Measurements from ENCODE around the gene MOB2. TPM values are rescaled to one million over a fixed set of nuclear protein-coding genes. Genes with fewer than 3 reads are reported as not detected.

MOB2 gene
- polyA plus RNA-seq, 6 donors from 2014 or later, result 29.7 to 50.8 (median 33.2) TPM

DNA sequence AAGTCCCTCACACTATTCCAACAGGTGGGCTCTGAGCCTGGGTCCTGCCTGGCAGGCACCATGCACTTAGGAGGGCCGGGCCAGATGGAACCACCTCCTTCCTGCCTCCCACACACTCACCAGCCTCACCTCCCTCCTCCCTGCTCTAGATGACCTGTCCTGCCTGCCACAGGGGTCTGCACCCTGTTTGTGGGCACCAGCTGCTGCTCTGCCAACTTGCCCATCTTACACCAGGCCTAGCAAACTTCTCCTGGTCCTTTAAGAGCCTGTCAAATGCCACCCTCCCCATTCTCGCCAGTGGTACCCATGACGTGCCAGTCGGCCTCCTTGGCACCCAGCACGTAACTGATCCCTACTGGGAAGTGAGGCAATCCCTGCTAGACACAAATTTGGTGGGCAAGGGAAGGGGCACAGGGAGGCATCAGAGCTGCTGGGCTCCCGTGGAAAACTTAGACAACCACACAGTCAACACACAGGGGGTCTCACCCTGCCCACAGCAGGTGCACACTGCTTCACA, 3.1 kb downstream of the MOB2 start:
- Mint-ChIP-seq H3K4me1 (peaks cover 20 to 34% (median 23%) of the 10 kb centered on the region in 3 donors), H3K27ac (peak overlapping the region in 1 of 6 donors; percentile 28)

DNA sequence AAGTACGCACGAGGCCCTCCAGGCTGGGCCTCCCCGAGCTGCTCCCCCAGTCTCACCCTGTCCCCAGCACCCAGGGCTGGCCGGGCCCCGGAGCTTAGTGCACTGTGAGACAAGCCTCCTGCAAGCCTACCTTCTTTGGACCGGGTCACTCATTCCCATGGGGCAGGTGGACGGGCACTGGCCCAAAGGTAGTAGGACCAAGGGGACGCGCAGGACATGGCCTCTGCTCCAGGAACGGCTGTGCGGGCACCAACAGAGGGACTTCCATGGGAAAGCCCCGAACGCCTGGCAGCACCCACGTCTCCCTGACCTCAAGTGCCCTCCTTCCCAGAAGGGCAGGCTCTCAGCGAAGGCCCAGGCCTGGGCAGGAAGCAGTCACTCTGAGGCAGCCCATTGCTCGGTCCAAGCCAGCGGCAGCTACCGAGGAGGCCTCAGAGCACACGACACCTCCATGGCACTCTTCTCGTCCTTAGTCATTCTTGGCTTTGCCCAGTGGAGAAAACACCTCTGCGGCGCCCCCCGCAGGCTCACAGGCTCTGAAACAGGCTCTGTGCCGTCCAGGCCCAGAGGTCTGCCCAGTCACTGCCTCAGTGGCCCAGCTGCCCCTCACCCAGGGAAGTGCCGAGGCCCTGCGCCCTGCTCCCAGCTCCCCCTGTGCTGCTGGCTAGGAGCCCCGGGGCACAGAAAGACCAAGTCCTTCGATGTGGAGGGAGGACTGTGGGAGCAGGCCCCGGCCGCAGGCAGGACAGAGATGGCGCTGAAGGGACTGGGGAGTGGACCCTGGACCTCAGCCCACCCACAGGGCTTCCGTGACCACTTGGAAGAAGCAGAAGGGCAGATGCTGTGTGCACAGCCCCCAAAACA, 3.8 kb downstream of the MOB2 start:
- Mint-ChIP-seq H3K36me3 (peaks cover 2 to 8% of the 10 kb centered on the region in 2 donors), H3K9me3 (no peaks in the 10 kb centered on the region), H3K4me3 (no peak overlapping the region), H3K4me1 (peaks cover 14 to 27% (median 19%) of the 10 kb centered on the region in 3 donors), H3K27me3 (no peaks in the 10 kb centered on the region), H3K27ac (peak overlapping the region in 1 of 6 donors; percentile 28)
- DNase-seq, result no peak
- ATAC-seq (ENCODE audit: low read depth in 2 of 2), result no peak

More for the DNA sequence above, 3.1 kb downstream of the MOB2 start:
- no peak for ATAC-seq (ENCODE audit: low read depth in 2 of 2)
- H3K9me3 Mint-ChIP-seq, result no peaks in the 10 kb centered on the region
- H3K4me3 Mint-ChIP-seq, result peak overlapping the region in 2 of 8 donors; percentile 15 to 66
- H3K27me3 Mint-ChIP-seq, result no peaks in the 10 kb centered on the region
- peaks cover 0 to 7% of the 10 kb centered on the region in 2 donors for H3K36me3 Mint-ChIP-seq
- no peak for DNase-seq

DNA sequence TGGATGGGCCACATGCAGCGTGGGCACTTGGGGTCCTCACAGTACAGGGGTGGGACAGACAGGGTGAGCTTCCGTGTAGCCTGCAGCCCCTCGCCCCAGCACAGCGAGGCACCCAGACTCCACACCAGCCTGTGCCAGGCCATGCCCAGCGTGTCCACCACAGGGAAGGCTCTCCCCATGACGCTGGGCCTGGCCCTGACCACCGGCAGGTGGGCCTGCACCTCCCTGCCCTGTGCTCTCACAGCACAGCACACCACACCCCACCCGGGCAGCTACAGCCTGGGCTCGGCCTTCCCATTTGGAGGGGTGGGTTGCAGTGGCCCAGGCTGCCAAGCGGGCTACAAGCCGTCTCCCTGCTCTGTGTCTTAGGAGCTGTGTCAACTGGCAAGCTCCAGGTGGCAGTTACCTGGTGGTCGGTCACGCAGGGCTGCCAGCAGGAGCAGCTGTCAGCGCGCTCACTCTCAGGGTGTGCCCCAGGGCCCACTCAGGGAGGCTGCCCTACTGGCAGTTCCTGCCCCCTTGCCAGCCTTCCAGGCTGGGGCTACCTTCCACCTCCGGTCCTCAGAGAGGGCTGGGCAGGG, 4.6 kb downstream of the MOB2 start:
- H3K27me3 Mint-ChIP-seq, result no peaks in the 10 kb centered on the region
- H3K27ac Mint-ChIP-seq, result no peak overlapping the region
- peaks cover 9 to 14% of the 10 kb centered on the region in 2 donors for H3K36me3 Mint-ChIP-seq
- H3K9me3 Mint-ChIP-seq, result no peaks in the 10 kb centered on the region
- ATAC-seq (ENCODE audit: low read depth in 2 of 2) (no peak), DNase-seq (no peak)
- H3K4me3 Mint-ChIP-seq, result no peak overlapping the region
- H3K4me1 Mint-ChIP-seq, result peaks cover 10 to 19% (median 19%) of the 10 kb centered on the region in 3 donors

DNA sequence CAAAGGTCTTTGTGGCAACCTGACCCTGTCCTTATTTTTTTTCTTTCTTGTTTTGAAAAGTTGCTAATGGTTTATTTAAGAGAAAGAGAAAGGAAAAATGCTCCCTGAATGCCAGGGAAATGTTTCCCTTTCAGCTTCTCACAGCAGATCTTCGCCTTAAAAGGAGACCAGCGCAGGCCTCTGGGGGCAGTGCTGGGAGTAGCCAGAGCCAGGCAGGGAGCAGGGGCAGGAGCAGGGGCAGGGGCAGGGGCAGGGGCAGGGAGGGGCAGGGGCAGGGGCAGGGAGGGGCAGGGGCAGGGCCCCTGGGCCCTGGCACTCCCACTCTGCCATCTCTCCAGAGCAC, 5.1 kb downstream of the MOB2 start:
- ATAC-seq (ENCODE audit: low read depth in 2 of 2) (no peak), DNase-seq (no peak)
- H3K4me1 Mint-ChIP-seq, result peaks cover 10 to 19% (median 19%) of the 10 kb centered on the region in 3 donors
- peaks cover 10 to 15% of the 10 kb centered on the region in 2 donors for H3K36me3 Mint-ChIP-seq
- no peaks in the 10 kb centered on the region for H3K27me3 Mint-ChIP-seq
- no peak overlapping the region for H3K27ac Mint-ChIP-seq
- H3K9me3 Mint-ChIP-seq, result no peaks in the 10 kb centered on the region
- H3K4me3 Mint-ChIP-seq, result no peak overlapping the region

DNA sequence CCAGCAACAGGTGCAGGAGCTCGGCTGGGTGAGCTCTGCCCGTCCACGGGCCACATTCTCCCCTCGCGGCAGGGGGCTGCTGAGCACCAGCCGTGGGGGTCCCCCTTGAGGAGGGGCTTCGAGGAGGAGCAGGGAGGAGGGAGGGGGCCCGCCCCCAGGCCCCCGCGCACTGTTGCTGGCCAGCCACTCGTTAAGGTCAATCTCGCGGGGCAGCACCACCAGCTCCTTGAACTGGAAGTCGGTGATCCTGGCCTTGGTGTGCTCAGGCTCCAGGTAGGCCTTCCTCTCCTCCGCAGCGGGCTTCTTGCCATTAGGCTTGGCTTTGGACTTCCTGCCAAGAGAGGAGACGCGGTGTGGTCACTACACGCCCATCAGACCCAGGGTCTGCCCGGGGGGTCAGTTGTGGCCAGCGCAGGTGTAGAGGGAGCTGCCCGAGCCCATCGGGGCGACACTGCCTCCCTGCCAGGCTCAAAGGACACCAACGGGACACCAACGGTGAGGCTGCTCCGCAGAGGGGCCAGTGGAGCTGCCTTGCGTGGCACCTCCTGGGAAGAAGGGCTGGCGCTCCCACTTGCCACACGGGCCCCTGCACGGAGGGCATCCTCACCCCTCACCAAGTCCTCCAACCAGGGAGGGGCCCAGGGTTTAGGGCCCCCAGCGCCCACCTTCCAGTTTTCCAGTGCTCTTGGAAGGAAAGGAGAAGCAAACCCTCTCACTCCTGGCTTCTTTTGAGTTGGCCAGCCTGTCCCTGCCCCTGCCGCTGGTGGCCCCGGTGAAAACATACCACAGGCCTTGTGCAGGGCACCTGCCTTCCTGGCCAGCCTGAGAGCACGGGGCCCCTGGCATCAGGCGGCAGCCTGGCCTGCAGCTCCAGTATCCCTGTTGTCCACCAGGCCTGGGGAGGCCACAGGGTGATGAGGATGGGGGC, 5.8 kb downstream of the MOB2 start:
- no peak overlapping the region for H3K4me3 Mint-ChIP-seq
- H3K36me3 Mint-ChIP-seq, result peaks cover 15 to 17% of the 10 kb centered on the region in 2 donors
- no peaks in the 10 kb centered on the region for H3K27me3 Mint-ChIP-seq
- DNase-seq, result no peak
- H3K4me1 Mint-ChIP-seq, result peaks cover 9 to 17% (median 15%) of the 10 kb centered on the region in 3 donors
- ATAC-seq (ENCODE audit: low read depth in 2 of 2), result no peak
- H3K9me3 Mint-ChIP-seq, result no peaks in the 10 kb centered on the region
- no peak overlapping the region for H3K27ac Mint-ChIP-seq

DNA sequence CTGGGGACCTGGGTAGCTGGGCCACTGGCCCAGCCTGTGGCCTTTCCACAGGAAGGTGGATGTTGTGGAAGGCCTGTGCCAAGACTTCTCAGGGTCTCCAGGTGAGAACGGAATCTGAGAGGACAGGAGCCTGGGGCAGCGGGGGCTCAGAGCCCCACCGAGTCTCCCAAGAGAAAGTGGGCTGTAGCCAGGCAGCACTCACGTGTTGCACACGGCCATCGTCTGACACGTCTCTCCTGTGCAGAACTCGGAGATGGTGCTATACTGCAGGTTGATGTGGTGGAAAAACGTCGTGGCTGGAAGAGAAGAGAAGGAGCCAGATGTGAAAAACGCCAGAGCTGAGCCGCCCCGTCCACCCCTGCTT, 6.4 kb downstream of the MOB2 start:
- no peak overlapping the region for H3K4me3 Mint-ChIP-seq
- ATAC-seq (ENCODE audit: low read depth in 2 of 2) (no peak), DNase-seq (no peak)
- H3K4me1 Mint-ChIP-seq, result peaks cover 3 to 11% (median 8%) of the 10 kb centered on the region in 3 donors
- peak overlapping the region in 1 of 6 donors; percentile 26 for H3K27ac Mint-ChIP-seq
- H3K9me3 Mint-ChIP-seq, result no peaks in the 10 kb centered on the region
- H3K36me3 Mint-ChIP-seq, result peaks cover 15 to 23% of the 10 kb centered on the region in 2 donors
- H3K27me3 Mint-ChIP-seq, result no peaks in the 10 kb centered on the region

DNA sequence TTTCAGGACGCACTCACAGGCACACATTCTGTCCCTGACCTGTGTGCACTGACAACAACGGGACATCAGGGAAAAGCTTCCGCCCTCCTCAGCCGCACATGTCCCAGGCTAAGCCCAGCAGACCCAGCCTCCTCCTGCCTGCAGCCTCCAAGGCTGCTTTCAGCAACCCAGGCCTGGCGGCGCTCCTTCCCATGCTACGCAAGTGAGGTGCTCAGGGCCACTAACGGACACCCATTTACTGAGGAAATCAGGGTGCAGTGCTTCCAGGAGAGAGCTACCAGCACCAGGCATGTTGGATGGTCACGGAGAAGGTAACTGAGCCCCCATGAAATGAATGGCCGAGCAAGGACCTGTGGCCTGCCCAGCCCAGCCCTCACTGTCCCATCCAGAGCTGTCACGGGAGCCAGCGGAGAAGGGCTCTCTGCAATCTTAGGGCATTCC, 6.9 kb downstream of the MOB2 start:
- H3K4me3 Mint-ChIP-seq, result no peak overlapping the region
- peaks cover 0 to 8% (median 6%) of the 10 kb centered on the region in 3 donors for H3K4me1 Mint-ChIP-seq
- DNase-seq (no peak), ATAC-seq (ENCODE audit: low read depth in 2 of 2) (no peak)
- no peak overlapping the region for H3K27ac Mint-ChIP-seq
- H3K9me3 Mint-ChIP-seq, result no peaks in the 10 kb centered on the region
- H3K36me3 Mint-ChIP-seq, result peaks cover 15 to 27% of the 10 kb centered on the region in 2 donors
- H3K27me3 Mint-ChIP-seq, result no peaks in the 10 kb centered on the region

DNA sequence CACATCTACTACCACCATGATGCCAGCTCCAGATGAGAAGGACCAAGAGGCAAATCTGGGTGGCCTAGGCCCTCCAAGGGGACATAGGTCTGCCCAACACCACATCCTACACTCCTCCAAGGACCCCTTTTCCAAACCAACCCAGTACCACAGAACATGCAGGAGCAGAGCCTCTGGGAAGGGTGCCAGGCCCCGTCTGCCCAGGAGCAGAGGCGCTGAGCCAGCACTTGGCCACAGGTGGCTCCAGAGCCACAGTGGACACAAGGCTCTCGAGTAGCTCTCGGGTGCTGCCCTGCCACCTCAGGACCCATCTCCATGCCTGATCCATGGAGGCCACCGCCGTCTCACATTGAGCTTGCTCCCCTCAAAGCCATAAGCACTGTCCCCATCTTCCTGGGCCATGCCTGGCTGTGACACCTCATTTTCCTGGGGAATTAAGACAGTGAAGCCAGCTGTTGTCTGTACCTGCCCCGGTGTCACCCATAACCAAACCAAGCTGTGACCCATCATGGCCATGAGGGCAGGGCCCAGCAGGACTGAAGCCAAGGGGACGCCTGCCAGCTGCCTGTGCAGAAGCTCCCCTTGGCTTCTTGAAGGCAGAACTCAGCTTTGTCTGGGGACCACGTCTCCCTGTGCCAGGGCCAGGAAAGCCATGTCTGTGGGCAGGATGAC, 7.4 kb downstream of the MOB2 start:
- DNase-seq, result no peak
- Mint-ChIP-seq H3K36me3 (peaks cover 20 to 30% of the 10 kb centered on the region in 2 donors), H3K4me3 (peak overlapping the region in 2 of 8 donors; percentile 9 to 30), H3K4me1 (peaks cover 0 to 8% (median 7%) of the 10 kb centered on the region in 3 donors), H3K27ac (peak overlapping the region in 1 of 6 donors; percentile 41), H3K9me3 (no peaks in the 10 kb centered on the region), H3K27me3 (no peaks in the 10 kb centered on the region)
- no peak for ATAC-seq (ENCODE audit: low read depth in 2 of 2)

DNA sequence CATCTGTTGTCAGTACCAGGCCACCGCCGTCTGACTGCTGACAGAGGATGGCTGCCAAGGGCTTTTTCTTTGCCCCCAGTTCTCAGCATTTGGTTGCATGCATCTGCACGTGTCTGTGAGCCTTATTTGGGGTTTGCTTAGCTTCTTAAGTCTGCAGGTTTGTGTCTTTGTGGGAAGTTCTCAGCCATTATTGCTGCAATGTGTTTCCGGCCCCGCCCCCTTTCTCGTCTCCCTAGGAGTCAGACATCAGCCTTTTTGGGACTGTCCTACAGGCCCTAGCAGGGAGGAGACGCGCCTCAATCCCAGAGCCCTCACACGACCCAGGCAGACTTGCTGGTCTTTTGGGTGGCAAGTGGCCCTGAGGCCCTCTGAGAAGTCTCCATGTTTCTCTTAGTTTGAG, 8.0 kb downstream of the MOB2 start:
- Mint-ChIP-seq H3K27ac (no peak overlapping the region), H3K4me1 (peaks cover 0 to 8% (median 4%) of the 10 kb centered on the region in 3 donors), H3K9me3 (no peaks in the 10 kb centered on the region), H3K4me3 (no peak overlapping the region), H3K27me3 (no peaks in the 10 kb centered on the region), H3K36me3 (peaks cover 24 to 33% of the 10 kb centered on the region in 2 donors)
- DNase-seq (no peak), ATAC-seq (ENCODE audit: low read depth in 2 of 2) (no peak)

DNA sequence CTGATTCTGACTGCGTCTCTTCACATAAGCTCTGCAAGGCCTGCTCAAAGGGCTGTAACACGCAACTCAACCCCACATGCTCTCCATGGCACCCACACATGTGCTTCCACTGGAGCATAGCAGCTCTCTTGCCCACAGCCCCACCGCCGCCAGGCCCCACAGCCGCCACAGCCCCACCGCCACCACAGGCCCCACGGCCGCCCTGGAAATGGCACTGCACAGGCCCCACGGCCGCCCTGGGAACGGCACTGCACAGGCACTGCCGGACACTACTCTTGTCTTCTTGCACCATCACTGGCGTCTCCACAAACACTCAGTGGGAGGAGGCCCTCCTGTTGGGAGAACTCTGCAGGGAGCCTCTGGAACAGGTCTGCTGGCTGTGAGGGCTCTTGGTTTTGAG, 8.6 kb downstream of the MOB2 start:
- peaks cover 0 to 5% (median 0%) of the 10 kb centered on the region in 3 donors for H3K4me1 Mint-ChIP-seq
- no peaks in the 10 kb centered on the region for H3K9me3 Mint-ChIP-seq
- no peak for DNase-seq
- ATAC-seq (ENCODE audit: low read depth in 2 of 2), result no peak
- H3K27ac Mint-ChIP-seq, result peak overlapping the region in 1 of 6 donors; percentile 16
- no peaks in the 10 kb centered on the region for H3K27me3 Mint-ChIP-seq
- no peak overlapping the region for H3K4me3 Mint-ChIP-seq
- peaks cover 24 to 33% of the 10 kb centered on the region in 2 donors for H3K36me3 Mint-ChIP-seq

DNA sequence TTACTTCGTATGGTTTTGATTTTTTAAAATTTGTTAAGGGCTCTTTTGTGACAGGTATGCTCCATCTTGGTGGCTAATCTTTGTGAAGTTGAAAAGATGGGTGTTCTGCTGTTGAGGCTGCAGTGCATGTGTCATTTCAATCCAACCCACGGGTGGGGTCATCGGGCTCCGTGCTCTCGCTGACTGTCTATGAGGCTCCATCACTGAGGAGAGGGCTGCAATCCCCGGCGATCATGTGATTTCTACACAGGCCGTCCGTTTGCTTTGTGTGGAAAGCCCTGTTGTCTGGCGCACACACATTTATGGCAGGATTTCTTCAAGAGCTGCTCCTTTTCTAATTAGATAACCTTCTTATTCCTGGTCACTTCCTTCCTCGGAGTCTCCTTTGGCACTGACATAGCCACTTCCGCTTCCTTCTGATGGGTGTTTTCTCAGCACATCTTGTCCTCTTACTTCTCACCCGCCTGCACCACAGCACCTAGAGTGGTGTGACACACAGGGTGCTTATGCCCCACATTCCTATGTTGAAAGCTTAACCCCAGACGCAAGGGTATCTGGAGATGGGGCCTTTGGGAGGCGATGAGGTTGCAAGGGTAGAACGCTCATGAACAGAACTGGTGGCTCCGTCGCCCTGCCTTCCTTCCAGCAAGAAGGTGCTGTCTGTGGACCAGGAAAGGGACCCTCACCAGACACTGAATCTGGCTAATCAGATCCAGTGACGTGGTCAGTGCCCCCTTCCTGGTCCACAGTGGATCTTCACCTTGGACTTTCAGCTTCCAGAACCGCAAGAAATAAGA, 9.4 kb downstream of the MOB2 start:
- no peak for DNase-seq
- H3K9me3 Mint-ChIP-seq, result no peaks in the 10 kb centered on the region
- ATAC-seq (ENCODE audit: low read depth in 2 of 2), result no peak
- H3K36me3 Mint-ChIP-seq, result peaks cover 24 to 33% of the 10 kb centered on the region in 2 donors
- H3K4me3 Mint-ChIP-seq, result no peak overlapping the region
- no peaks in the 10 kb centered on the region for H3K27me3 Mint-ChIP-seq
- peaks cover 0 to 5% (median 0%) of the 10 kb centered on the region in 3 donors for H3K4me1 Mint-ChIP-seq
- H3K27ac Mint-ChIP-seq, result no peak overlapping the region

DNA sequence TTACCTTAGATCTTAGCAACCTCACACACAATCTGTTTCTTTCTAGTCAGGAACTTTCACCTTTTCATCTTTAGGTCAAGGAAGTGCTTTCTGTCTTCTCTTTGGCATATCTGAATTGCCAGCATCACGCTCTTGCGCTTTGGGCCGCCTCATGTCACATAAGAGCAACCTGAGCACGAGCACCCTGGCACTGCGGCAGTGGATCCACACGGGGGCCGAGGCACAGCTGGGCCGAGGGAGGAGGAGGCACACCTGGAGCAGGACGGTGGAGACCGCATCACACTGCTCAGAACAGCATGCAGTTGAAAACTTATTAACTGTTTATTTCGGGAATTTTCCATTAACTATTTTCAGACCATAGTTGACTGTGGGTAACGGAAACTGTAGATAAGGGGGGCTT, 10.7 kb downstream of the MOB2 start:
- Mint-ChIP-seq H3K36me3 (peaks cover 24 to 33% of the 10 kb centered on the region in 2 donors), H3K9me3 (no peaks in the 10 kb centered on the region), H3K27me3 (no peaks in the 10 kb centered on the region), H3K27ac (peak overlapping the region in 1 of 6 donors; percentile 60), H3K4me1 (peaks cover 0 to 5% (median 0%) of the 10 kb centered on the region in 3 donors), H3K4me3 (no peak overlapping the region)
- ATAC-seq (ENCODE audit: low read depth in 2 of 2) (no peak), DNase-seq (no peak)
